HG03196 (cell line): ENCODE results near the gene NLRC5.
"Not testable (repeated sequence)": the region's sequence is repeated elsewhere in the genome, so short reads cannot be mapped to it uniquely, and the experiment has no call there.

Experiments
- ATAC-seq: cut with Tn5 transposase; IDR thresholded peaks from one replicate; pipeline ENCODE4 v1.9.1; 2021; ENCODE audit not compliant: unreplicated experiment

NLRC5 gene

GRCh38 chr16:57098188-57098841 lies 109.0 kb downstream of the NLRC5 start:
- no peak for ATAC-seq

- ATAC-seq, result not testable (repeated sequence)
Observed at GRCh38 chr16:57099965-57100364, 110.6 kb downstream of the NLRC5 start.

DNA sequence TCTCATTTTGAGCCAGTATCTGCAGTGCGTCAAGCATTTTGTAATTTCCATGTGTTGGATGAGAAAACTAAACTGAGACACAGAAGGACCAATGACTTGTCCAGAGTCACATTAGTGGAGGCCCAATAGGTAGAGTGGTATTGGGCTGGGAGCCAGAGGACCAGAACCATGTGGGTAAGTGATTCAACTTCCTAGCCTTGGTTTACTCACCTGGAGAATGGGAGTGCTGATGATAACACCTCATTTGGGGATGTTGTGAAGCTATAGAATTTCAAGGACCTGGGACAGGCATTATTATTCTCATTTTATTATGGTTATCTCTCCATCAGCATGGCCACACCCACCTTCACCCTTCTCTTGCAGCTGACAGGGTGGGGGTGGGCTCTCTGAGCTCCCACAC lies 111.1 kb downstream of the NLRC5 start:
- no peak for ATAC-seq

- ATAC-seq, result no peak
Observed at GRCh38 chr16:57102888-57103851, 113.8 kb downstream of the NLRC5 start.

GRCh38 chr16:57104706-57105105 lies 115.3 kb downstream of the NLRC5 start:
- ATAC-seq, result no peak

- ATAC-seq, result no peak
Observed at GRCh38 chr16:57105184-57105583, 115.8 kb downstream of the NLRC5 start.

- ATAC-seq, result no peak
Observed at GRCh38 chr16:57106767-57107166, 117.4 kb downstream of the NLRC5 start.

DNA sequence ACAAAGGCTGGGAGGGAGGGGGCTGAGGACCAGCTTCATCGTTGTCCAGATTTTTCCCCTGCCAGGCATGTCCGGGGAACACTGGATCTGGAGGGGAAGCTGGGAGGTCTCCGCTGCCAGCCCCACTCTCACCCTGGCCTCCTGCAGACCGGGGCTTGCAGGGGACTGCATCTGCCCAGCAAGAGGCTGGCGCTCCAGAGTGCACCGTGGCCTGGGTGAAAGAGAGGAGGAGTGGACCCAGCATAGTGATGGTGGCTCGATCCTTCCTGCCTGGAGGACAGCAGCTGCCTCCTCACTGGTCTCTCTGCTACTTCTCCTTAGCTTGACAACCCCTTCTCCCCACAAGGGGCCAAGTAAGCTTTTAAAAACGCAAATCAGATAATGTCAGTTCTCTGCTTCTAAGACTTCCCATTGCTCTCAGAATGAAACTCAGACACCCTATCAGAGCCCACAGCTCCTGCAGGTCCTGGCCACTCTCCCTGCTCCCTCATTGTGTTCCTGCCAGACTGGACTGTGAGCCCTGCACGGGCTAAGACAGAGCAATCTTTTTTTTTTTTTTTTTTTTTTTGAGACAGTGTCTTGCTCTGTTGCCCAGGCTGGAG lies 118.1 kb downstream of the NLRC5 start:
- ATAC-seq, result no peak

- ATAC-seq, result no peak
Observed at GRCh38 chr16:57108432-57108831, 119.1 kb downstream of the NLRC5 start.

- not testable (repeated sequence) for ATAC-seq
Observed at GRCh38 chr16:57109259-57110105, 120.1 kb downstream of the NLRC5 start.

DNA sequence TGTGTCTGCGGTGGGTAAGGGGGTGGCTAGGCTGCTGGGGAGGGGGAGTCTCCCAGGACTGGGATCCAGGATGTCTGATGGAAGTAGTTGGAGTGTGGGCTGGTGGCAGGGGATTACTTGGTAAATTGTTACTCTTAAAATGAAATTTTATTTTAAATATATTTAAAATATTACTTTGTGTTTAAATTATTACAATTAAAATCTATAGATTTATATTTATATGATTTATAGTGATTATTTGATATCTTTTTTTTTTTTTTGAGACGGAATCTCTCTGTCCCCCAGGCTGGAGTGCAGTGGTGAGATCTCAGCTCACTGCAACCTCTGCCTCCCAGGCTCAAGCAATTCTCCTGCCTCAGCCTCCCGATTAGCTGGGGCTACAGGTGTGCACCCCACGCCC lies 121.6 kb downstream of the NLRC5 start:
- ATAC-seq, result no peak

DNA sequence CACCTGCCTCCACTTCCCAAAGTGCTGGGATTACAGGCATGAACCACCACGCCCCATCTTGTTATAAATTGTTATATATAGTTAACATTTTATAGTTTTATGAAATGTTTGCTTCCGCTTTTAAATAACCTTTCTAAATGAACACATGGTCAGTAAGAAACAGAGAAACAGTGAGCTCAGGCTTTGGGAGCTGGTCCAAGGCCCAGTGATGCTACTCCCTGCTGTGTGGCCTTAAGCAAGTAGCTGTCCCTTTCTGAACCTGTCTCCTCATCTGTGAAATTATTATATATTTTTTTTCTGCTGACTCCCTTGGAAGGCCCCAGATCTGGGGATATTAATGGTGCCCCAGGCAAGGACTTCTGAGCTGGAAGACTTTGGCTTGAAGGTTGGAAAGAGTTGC lies 122.1 kb downstream of the NLRC5 start:
- ATAC-seq, result no peak

DNA sequence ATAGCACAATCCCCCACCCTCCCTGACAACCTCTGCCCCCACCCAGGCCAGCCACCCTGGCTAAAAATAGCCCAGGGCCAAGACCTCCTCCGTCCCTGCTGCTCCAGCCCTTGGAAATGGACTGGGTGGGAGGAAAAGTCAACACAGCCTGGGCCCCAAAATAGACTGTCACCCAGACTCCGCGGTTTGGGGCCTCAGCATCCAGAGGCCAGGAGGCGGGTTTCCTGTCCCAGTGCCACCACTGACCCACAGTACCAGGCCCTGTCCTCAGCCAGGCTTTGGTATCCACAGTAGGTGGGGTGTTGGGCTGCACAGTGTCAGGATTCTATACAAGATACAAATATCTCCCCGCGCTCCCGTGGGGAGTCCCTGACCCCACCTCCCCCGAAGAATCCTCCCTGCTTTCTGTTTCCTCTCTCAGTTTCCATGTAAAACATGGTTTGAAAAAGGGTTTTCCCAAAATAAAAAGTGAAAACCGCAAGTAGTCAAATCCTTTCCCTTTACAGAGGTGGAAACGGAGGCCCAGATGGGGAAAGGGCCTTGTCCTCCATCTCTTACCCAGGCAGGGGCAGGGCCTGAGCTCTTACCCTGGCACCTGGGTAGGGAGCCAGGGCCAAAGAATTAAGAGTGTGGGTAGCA lies 123.2 kb downstream of the NLRC5 start:
- no peak for ATAC-seq

DNA sequence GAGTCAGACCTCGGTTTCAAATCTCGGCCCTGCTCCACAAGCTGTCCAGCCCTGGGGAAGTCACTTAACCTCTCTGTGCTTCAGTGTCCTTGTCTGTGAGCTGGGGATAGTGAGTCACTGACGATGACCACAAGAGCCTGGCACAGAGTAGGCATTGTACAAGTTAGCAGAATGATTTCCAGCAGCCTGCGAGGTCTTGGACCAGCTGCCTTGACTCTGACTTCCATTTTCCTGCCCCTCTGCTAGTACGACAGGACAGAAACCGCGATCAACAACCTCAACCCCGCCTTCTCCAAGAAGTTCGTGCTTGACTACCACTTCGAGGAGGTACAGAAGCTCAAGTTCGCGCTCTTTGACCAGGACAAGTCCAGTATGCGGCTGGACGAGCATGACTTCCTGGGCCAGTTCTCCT lies 123.7 kb downstream of the NLRC5 start:
- ATAC-seq, result no peak

GRCh38 chr16:57113664-57114063 lies 124.3 kb downstream of the NLRC5 start:
- ATAC-seq, result no peak

DNA sequence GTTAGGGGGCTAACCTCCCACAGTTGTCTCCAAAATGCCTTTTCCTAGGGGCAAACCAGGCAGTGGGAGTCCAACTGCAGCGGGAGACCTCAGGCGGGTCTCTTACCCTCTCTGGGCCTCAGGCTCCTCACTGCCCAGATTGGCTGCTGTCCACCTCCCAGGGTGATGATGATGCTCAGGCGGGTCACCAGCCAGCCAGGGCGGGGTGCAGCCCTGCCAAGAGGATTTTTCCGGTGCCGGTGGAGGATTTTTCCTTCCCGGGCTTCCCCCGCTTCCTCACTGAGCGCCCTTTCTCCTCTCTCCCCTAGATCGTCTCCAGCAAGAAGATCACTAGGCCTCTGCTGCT lies 125.8 kb downstream of the NLRC5 start:
- ATAC-seq, result no peak

DNA sequence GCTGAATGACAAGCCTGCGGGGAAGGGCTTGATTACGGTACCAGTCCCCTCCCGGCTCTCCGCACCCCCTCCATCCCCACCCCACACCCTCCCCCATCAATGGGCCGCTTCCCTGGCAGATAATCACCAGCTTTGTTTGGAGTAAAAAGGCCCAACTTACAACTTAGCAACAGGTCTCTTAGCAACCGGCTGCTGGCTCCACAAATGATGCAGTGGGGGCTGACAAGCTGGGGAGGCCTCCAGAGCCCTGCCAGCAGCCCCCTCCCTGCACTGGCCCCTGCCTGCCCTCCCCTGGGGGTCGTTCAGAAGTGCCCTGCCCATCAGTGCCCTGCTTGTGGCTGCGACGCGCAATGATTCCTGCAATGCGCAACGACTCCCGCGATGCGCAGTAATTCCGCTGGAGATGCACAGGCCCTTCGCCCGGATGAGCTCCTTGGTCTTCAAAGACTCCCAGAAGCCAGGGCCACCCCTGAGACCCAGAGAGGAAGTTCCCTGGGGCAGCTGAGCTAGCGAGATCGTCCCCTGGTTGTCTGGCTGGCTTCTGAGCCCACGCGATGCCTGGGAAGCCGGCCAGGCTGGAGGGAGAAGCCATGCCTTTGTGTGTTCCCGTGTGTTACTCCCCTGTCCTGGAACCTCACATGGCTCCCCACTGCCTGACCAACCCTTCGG lies 126.3 kb downstream of the NLRC5 start:
- no peak for ATAC-seq

DNA sequence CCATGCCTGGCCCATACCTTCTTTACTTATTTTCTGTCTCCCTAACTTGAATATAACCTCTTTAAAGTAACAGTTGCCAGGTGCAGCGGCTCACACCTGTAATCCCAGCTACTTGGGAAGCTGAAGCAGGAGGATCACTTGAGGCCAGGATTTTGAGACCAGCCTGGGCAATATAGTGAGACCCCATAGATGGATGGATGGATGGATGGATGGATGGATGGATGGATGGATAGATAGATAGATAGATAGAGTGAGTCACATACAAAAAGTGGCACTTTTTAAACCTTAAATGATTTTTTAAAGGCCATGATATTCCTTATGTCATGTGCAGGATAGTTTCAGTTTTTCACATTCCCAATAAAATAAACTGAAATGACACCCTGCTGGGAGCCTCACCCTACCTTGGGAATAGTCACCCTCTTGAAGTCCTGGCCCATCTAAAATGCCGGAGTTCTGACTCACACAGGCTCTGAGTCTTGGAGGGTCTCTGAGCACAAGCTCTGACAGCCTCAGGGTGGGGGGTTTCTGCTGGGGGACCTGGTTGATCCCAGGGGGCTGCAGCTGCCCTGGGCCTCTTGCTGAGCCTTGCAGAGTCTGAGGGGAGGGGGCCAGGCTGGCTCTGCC lies 129.2 kb downstream of the NLRC5 start:
- ATAC-seq, result no peak

DNA sequence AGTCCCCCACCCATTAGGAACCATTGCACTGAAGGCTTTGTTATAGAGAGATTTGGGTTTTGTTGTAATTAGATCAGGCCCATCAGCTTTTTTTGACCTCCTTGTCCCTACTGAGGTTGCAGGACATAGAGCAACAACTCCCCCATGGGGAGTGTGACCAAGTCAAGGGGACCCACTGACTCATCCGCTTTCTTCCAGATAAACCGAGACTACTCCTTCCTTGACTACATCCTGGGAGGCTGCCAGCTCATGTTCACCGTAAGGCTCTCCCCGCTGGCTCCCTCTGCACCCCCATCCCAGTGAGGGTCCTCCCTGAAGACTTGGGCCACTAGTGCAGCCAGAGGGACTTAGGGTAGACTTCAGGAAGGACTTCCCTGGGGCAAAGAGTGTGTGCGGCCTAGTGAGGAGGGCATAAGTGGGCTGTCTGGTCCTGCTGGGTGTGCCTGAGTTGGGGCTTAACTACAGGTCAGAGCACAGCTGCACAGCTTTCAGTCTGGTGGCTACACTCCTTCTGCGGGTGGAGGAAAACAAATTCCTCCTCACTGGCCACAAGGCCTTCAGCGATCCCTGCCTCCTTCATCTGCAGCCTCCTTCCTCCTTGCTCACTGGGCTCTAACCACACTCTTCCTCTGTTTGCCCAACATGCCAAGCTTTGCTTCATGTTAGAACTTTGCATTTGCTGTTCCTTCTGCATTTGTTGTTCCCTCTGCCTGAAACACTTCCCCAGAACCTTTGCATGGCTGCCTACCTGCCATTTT lies 134.0 kb downstream of the NLRC5 start:
- ATAC-seq, result no peak
